GM12878 (cell line): ENCODE data around the gene S1PR4. TPM values are rescaled to one million over a fixed set of nuclear protein-coding genes. Genes with fewer than 3 reads are reported as not detected.

Experiments used
- ATAC-seq: fragments of 200-7000 bp; cut with Tn5 transposase; 3 replicates; pipeline ENCODE4 v1.9.1; 2020; ENCODE audit warnings: mild to moderate bottlenecking, moderate library complexity
- BruUV-seq: library from RNA; stranded (reverse); fragments of 400-500 nt; replicated peaks from 2 replicates; lab custom pipeline; 2021; lab: Mats Ljungman, UMichigan
- CTCF ChIA-PET: fragments of 300-600 bp; sonication (Branson Sonifier 250); formaldehyde crosslinking; extraction: SDS; loops from one replicate; lab custom pipeline; 2021; ENCODE audit warnings: inconsistent platforms; lab: Yijun Ruan, JAX
- POLR2A ChIA-PET: fragments of 350-600 bp; formaldehyde crosslinking; extraction: SDS; loops from one replicate; lab custom pipeline; 2021; ENCODE audit warnings: inconsistent platforms; lab: Charles Lee
- RAD21 ChIA-PET: fragments of 300-600 bp; sonication (Branson Sonifier 250); formaldehyde crosslinking; loops from one replicate; lab custom pipeline; 2023; ENCODE audit warnings: antibody characterized with exemption; ENCODE audit not compliant: unreplicated experiment; lab: Charles Lee
- SMC1A ChIA-PET: fragments of 300-600 bp; sonication (Branson Sonifier 250); formaldehyde crosslinking; loops from one replicate; lab custom pipeline; 2023; ENCODE audit not compliant: unreplicated experiment, uncharacterized antibody; lab: Charles Lee
- DNase-seq: peaks from one replicate; pipeline ENCODE4 v3.0.0-alpha.2; 2011; ENCODE audit warnings: low read depth, low spot score
- FAIRE-seq: peaks from 3 replicates; lab custom pipeline; 2011; peaks lifted over from hg19 to GRCh38; lab: Jason Lieb, UNC
- H2AFZ ChIP-seq: 2 replicates; pipeline ENCODE4 v1.6.0; 2011; ENCODE audit warnings: low read depth, low read length, control low read depth; ENCODE audit not compliant: control insufficient read depth
- H3K27ac ChIP-seq: 2 replicates; pipeline ENCODE4 v1.5.1; 2011; ENCODE audit warnings: control low read depth; ENCODE audit not compliant: control insufficient read depth, insufficient read depth
- H3K27me3 ChIP-seq, 2 experiments: replicated peaks in 1 of 2; 2 replicates each; pipeline versions ENCODE4 v1.6.0 to v1.6.1; 2011; ENCODE audit warnings: low read length in 1 of 2; ENCODE audit not compliant: control insufficient read depth in 2 of 2, insufficient read depth in 2 of 2
- H3K36me3 ChIP-seq, 2 experiments: 2 replicates each; pipeline ENCODE4 v1.5.1; 2011; ENCODE audit warnings: low read length in 1 of 2; ENCODE audit not compliant: control insufficient read depth in 2 of 2, insufficient read depth in 2 of 2
- H3K4me1 ChIP-seq: 2 replicates; pipeline ENCODE4 v1.6.1; 2011; ENCODE audit warnings: mild to moderate bottlenecking, low read length, moderate library complexity, mixed read lengths; ENCODE audit not compliant: control insufficient read depth, insufficient read depth
- H3K4me2 ChIP-seq: 2 replicates; pipeline ENCODE4 v1.6.0; 2011; ENCODE audit warnings: control low read depth; ENCODE audit not compliant: control insufficient read depth, insufficient read depth
- H3K4me3 ChIP-seq: fragments of 200-600 bp; sonication (generic); 2 replicates; pipeline ENCODE4 v1.5.1; 2016
- H3K79me2 ChIP-seq: 2 replicates; pipeline ENCODE4 v1.6.0; 2011; ENCODE audit warnings: low read length; ENCODE audit not compliant: control insufficient read depth, insufficient read depth
- H3K9ac ChIP-seq: 2 replicates; pipeline ENCODE4 v1.8.0; 2011; ENCODE audit warnings: low read length, control low read depth, mixed read lengths; ENCODE audit not compliant: control insufficient read depth, insufficient read depth
- H3K9me3 ChIP-seq: replicated peaks from 3 replicates; pipeline ENCODE4 v1.5.1; 2011; ENCODE audit warnings: mild to moderate bottlenecking, low read length; ENCODE audit not compliant: control insufficient read depth, insufficient read depth
- H4K20me1 ChIP-seq: 2 replicates; pipeline ENCODE4 v1.6.0; 2011; ENCODE audit not compliant: control insufficient read depth, insufficient read depth
- ATF2 ChIP-seq: IDR thresholded peaks from 2 replicates; pipeline ENCODE4 v1.6.1; 2012; ENCODE audit warnings: low read length, inconsistent platforms
- ATF7 ChIP-seq: fragments of 450-650 bp; IDR thresholded peaks from 2 replicates; pipeline ENCODE4 v1.6.1; 2016; ENCODE audit warnings: low read depth, mild to moderate bottlenecking
- CREM ChIP-seq: IDR thresholded peaks from 2 replicates; pipeline ENCODE4 v1.6.1; 2014; ENCODE audit warnings: antibody characterized with exemption, low read depth
- HDAC2 ChIP-seq: fragments of 200-600 bp; sonication (generic); IDR thresholded peaks from 2 replicates; pipeline ENCODE4 v1.6.1; 2017
- LARP7 ChIP-seq: fragments of 450-650 bp; IDR thresholded peaks from 2 replicates; pipeline ENCODE4 v1.6.1; 2017; ENCODE audit warnings: mild to moderate bottlenecking
- MXI1 ChIP-seq: fragments of 150-350 bp; IDR thresholded peaks from 2 replicates; pipeline ENCODE4 v1.6.1; 2011; ENCODE audit warnings: low read depth, mild to moderate bottlenecking, inconsistent platforms, low read length, improper control_type of control experiment
- MYC ChIP-seq: IDR thresholded peaks from 2 replicates; pipeline ENCODE4 v1.6.1; 2011; ENCODE audit warnings: mild to moderate bottlenecking, low read length, moderate library complexity, inconsistent platforms; ENCODE audit not compliant: insufficient read depth, insufficient replicate concordance, insufficient read length, severe bottlenecking
- NFYA ChIP-seq: IDR thresholded peaks from 2 replicates; pipeline ENCODE4 v1.6.1; 2011; ENCODE audit warnings: low read depth, mild to moderate bottlenecking, low read length, improper control_type of control experiment, borderline replicate concordance
- NRF1 ChIP-seq: conservative IDR thresholded peaks from 2 replicates; pipeline ENCODE4 v1.6.1; 2011; ENCODE audit warnings: mild to moderate bottlenecking, low read depth, low read length, improper control_type of control experiment
- PBX3 ChIP-seq: IDR thresholded peaks from 2 replicates; pipeline ENCODE4 v1.6.1; 2011; ENCODE audit warnings: mild to moderate bottlenecking, low read depth, low read length, moderate library complexity; ENCODE audit not compliant: insufficient replicate concordance
- RAD21 ChIP-seq: IDR thresholded peaks from 2 replicates; pipeline ENCODE4 v1.6.1; 2011; ENCODE audit warnings: mild to moderate bottlenecking, low read depth, low read length, moderate library complexity; ENCODE audit not compliant: insufficient read depth
- RAD51 ChIP-seq: fragments of 450-650 bp; IDR thresholded peaks from 2 replicates; pipeline ENCODE4 v1.6.1; 2016; ENCODE audit warnings: moderate library complexity, mild to moderate bottlenecking, inconsistent platforms
- SREBF2 ChIP-seq: IDR thresholded peaks from 2 replicates; pipeline ENCODE4 v1.6.1; 2012; ENCODE audit warnings: mild to moderate bottlenecking, low read length
- SUPT20H ChIP-seq: IDR thresholded peaks from 2 replicates; pipeline ENCODE4 v1.6.1; 2011; ENCODE audit warnings: low read depth, mild to moderate bottlenecking, low read length, moderate library complexity, borderline replicate concordance; ENCODE audit not compliant: control insufficient read depth
- TBL1XR1 ChIP-seq: IDR thresholded peaks from 2 replicates; pipeline ENCODE4 v1.6.1; 2012; ENCODE audit warnings: low read depth, low read length, improper control_type of control experiment
- TCF12 ChIP-seq: IDR thresholded peaks from 2 replicates; pipeline ENCODE4 v1.6.1; 2011; ENCODE audit warnings: low read depth, mild to moderate bottlenecking, low read length
- WGBS: methylation state at CpG from one replicate; pipeline ENCODE4 v1.1.6; 2016; ENCODE audit warnings: low lambda C conversion rate; ENCODE audit not compliant: insufficient replicate concordance, insufficient coverage; ENCODE audit errors: missing lambda C conversion rate; 5-methylcytosine and 5-hydroxymethylcytosine counted together
- in situ Hi-C: fragments of 300-500 bp; cut with MboI; formaldehyde crosslinking; loops from 9 replicates; pipeline ENCODE4 v1.14.3; 2018; ENCODE audit warnings: mixed read lengths
- intact Hi-C: fragments of 100-400 bp; cut with micrococcal nuclease; formaldehyde crosslinking; loops from one replicate; pipeline ENCODE4 v1.14.2; 2022; ENCODE audit not compliant: unreplicated experiment
- polyA plus RNA-seq, 11 experiments: library from polyadenylated mRNA; depleted of rRNA in 4 of 11; unstranded in 6 of 11; stranded (reverse) in 5 of 11; fragments of >200 nt; fragmentation: Nextera tagmentation in 4 of 11; fragmentation: Illumina TruSeq in 1 of 11; extraction: Ambion mirVana in 4 of 11; extraction: Trizol in 1 of 11; gene quantifications; 1 replicate in 1 of 11; 2 replicates in 10 of 11; pipeline versions ENCODE4 v1.2.1 to v1.2.3, GENCODE V29; 2011 to 2016; ENCODE audit warnings: inconsistent platforms in 2 of 11, missing spikeins in 2 of 11, low read depth in 1 of 11
- total RNA-seq, 4 experiments: library from RNA; depleted of rRNA in 3 of 4; stranded (reverse); fragments of >200 nt in 3 of 4; fragmentation: Illumina TruSeq in 1 of 4; extraction: Trizol in 1 of 4; gene quantifications; 2 replicates each; pipeline versions ENCODE4 v1.2.1 to v1.2.3, GENCODE V29; 2013 to 2021
- TF ChIP-seq, protein P1 (sequence below): fragments of 450-650 bp; formaldehyde crosslinking; IDR thresholded peaks from 2 replicates; pipeline ENCODE4 v1.5.0; 2022; ENCODE audit warnings: mild to moderate bottlenecking, missing genetic modification characterization

S1PR4 gene
- total and polyA plus RNA-seq, 10 of the 15 experiments (the other 5 are each of a cell fraction or from before 2014, with no cell fraction given): 0.19 to 57.7 (median 32.4) TPM; not detected in 1

DNA sequence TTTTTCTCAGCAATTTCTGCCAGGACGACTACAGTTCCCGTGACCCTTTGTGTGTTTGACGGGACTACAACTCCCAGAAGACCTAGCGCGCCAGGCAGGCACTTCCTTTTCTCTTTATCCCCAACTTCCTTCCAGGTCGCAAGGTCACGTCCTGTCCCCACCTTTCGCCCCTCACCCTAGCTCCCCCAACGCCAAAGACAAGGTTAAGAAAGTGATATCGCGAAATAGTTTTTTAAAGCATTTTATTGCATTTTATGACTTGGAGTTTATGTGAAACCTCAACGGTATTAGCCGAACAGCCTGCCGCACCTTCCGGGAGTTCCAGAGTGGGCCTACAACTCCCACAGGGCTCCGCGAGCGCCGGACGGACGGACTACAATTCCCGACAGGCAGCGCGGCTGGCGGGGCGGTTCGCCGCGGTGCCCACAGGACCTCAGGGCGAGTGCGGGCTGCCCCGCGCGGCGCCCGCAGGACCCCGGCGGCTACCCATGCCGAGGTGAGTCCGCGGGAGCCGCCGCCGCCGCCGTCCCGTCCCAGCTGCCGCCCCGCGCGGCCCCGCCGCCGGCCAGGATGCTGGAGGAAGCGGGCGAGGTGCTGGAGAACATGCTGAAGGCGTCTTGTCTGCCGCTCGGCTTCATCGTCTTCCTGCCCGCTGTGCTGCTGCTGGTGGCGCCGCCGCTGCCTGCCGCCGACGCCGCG lies 7.0 kb downstream of the S1PR4 start, which contains the start of gene NCLN:
NCLN (plus strand) TSS at position 470 of the 699 bp plus-strand sequence; CDS start at position 571, 101 bp downstream.
- Histone ChIP-seq H3K4me1 (peaks cover 14% of the 10 kb centered on the region), H3K27ac (peak within 1 kb of the TSS; percentile 94), H3K27me3 (no peaks in the 10 kb centered on the region), H3K9me3 (no peaks in the 10 kb centered on the region), H3K4me3 (peak within 1 kb of the TSS; percentile 76), H4K20me1 (no peaks in the 10 kb centered on the region; the same call in 1 of the 2 replicates), H3K4me2 (peak within 1 kb of the TSS; percentile 99), H3K36me3 (peaks cover 0 to 3% of the 10 kb centered on the region in 2 experiments; a peak in 1 of 4 replicates), H3K9ac (peak within 1 kb of the TSS; percentile 91), H3K79me2 (peaks cover 61% of the 10 kb centered on the region), H2AFZ (peak within 1 kb of the TSS; percentile 98)
- ChIA-PET RAD21 (interaction anchor here (0.5 kb wide), 1 partner anchor 110 kb away, joined by 5 read pairs; no protein-coding TSS in a partner anchor), POLR2A (interaction anchor here (1.0 kb wide), 1 partner anchor 8 kb away, joined by 3 read pairs; no protein-coding TSS in a partner anchor), CTCF (interaction anchor here (0.9 kb wide), 1 partner anchor 230 kb away, joined by 3 read pairs; no protein-coding TSS in a partner anchor), SMC1A (interaction anchor here (1.6 kb wide), 1 partner anchor 15 kb away, joined by 4 read pairs; no protein-coding TSS in a partner anchor)
- intact Hi-C loops (no loop called here), in situ Hi-C loops (no loop called here)
- FAIRE-seq: peak; percentile 99
- ATAC-seq: peak; percentile 83
- no TSS peak for BruUV-seq
- DNase-seq: peak; percentile 92
- WGBS: under 1% methylated on average over 59 of the region's 69 CpGs
- TF ChIP-seq MYC: peak; percentile 96
- peak; percentile 14 for TF ChIP-seq PBX3
- TF ChIP-seq HDAC2: no peak
- TF ChIP-seq MXI1: peak; percentile 73
- TF ChIP-seq LARP7: peak; percentile 99
- TF ChIP-seq RAD51: peak; percentile 57; the same call in 1 of the 2 replicates
- TF ChIP-seq TBL1XR1: peak; percentile 77; the same call in 1 of the 2 replicates
- peak; percentile 82; the same call in 1 of the 2 replicates for TF ChIP-seq CREM
- TF ChIP-seq NFYA: no peak
- TF ChIP-seq ATF7: peak; percentile 32; the same call in 1 of the 2 replicates
- no peak for TF ChIP-seq RAD21
- TF ChIP-seq, protein P1, sequence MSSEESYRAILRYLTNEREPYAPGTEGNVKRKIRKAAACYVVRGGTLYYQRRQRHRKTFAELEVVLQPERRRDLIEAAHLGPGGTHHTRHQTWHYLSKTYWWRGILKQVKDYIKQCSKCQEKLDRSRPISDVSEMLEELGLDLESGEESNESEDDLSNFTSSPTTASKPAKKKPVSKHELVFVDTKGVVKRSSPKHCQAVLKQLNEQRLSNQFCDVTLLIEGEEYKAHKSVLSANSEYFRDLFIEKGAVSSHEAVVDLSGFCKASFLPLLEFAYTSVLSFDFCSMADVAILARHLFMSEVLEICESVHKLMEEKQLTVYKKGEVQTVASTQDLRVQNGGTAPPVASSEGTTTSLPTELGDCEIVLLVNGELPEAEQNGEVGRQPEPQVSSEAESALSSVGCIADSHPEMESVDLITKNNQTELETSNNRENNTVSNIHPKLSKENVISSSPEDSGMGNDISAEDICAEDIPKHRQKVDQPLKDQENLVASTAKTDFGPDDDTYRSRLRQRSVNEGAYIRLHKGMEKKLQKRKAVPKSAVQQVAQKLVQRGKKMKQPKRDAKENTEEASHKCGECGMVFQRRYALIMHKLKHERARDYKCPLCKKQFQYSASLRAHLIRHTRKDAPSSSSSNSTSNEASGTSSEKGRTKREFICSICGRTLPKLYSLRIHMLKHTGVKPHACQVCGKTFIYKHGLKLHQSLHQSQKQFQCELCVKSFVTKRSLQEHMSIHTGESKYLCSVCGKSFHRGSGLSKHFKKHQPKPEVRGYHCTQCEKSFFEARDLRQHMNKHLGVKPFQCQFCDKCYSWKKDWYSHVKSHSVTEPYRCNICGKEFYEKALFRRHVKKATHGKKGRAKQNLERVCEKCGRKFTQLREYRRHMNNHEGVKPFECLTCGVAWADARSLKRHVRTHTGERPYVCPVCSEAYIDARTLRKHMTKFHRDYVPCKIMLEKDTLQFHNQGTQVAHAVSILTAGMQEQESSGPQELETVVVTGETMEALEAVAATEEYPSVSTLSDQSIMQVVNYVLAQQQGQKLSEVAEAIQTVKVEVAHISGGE (CRISPR knock-in tag): peak; percentile 10; the same call in 1 of the 2 replicates
- TF ChIP-seq TCF12: no peak
- TF ChIP-seq ATF2: no peak
- no peak for TF ChIP-seq SUPT20H
- TF ChIP-seq NRF1: no peak
- no peak for TF ChIP-seq SREBF2
